ENCODE results near the gene PKNOX2. TPM values are rescaled to one million over a fixed set of nuclear protein-coding genes. Genes with fewer than 3 reads are reported as not detected.

The PKNOX2 gene
- total RNA-seq, 2 donors from 2014 or later, result 4.0 to 6.9 TPM

DNA sequence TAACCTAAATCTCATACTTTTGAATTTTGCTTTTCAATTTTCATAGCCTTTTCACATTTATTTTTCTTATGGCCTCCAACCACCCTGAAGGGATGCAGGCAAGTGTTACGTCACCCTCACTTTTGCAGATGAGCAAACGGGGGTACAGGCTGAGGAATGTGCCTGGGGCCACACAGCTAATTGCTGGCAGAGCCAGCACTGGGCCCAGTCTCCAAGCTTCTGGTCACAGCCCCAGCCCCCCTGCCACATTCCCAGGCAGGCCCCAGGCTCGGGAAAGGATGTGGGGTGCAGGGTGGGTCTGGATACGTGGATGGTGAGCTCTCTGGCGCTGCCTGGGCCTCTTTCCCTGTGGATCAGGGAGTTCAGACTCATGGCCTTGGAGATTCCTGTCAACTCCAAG lies 138.6 kb downstream of the PKNOX2 start:
- Mint-ChIP-seq H3K9me3 (no peaks in the 10 kb centered on the region), H3K4me3 (no peak overlapping the region), H3K27ac (no peak overlapping the region), H3K4me1 (peaks cover 3% of the 10 kb centered on the region), H3K36me3 (ENCODE audit: low read depth) (no peaks in the 10 kb centered on the region), H3K27me3 (ENCODE audit: insufficient read depth) (no peaks in the 10 kb centered on the region)
- Histone ChIP-seq H3K27ac (ENCODE audit: low read depth, low read length) (no peak overlapping the region), H3K27me3 (ENCODE audit: control insufficient read depth, insufficient read depth, low read length, poor library complexity, severe bottlenecking) (no peaks in the 10 kb centered on the region), H3K4me1 (ENCODE audit: control insufficient read depth, insufficient read depth, low read length) (no peaks in the 10 kb centered on the region), H3K9ac (ENCODE audit: extremely low read depth, low read length, poor library complexity, severe bottlenecking) (no peak overlapping the region), H3K4me3 (ENCODE audit: low read length) (no peak overlapping the region), H3K9me3 (ENCODE audit: control insufficient read depth, low read length) (no peaks in the 10 kb centered on the region), H3K36me3 (ENCODE audit: control insufficient read depth, insufficient read depth, low read length) (no peaks in the 10 kb centered on the region)
- TF ChIP-seq, protein P1, sequence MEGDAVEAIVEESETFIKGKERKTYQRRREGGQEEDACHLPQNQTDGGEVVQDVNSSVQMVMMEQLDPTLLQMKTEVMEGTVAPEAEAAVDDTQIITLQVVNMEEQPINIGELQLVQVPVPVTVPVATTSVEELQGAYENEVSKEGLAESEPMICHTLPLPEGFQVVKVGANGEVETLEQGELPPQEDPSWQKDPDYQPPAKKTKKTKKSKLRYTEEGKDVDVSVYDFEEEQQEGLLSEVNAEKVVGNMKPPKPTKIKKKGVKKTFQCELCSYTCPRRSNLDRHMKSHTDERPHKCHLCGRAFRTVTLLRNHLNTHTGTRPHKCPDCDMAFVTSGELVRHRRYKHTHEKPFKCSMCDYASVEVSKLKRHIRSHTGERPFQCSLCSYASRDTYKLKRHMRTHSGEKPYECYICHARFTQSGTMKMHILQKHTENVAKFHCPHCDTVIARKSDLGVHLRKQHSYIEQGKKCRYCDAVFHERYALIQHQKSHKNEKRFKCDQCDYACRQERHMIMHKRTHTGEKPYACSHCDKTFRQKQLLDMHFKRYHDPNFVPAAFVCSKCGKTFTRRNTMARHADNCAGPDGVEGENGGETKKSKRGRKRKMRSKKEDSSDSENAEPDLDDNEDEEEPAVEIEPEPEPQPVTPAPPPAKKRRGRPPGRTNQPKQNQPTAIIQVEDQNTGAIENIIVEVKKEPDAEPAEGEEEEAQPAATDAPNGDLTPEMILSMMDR (conservative IDR thresholded peaks at IDR 0.05), result no peak
- 86 to 91% methylated on average over 5 of the region's 5 CpGs for WGBS, 2 experiments (ENCODE audit: insufficient coverage in 1 of 2, insufficient read length in 1 of 2)
- DNase-seq, result no peak

DNA sequence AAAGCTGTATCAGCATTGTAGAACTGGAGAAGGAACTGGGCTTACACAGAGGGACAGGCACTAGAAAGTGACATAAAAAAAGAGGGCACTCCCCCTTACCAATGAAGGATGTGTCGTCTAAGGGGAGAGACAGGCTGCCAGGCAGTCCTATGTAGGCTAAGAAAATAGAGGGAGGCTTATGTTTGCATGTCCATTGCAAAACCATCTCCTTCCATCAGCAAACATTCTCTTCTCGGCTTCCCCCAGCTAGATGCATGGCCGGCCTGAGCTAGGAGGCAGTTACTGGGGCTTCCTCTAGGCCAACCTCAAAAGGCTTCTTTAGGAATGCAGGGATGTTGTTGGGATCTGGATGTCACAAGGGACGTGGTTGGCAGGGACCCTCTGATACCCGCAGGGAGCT lies 139.1 kb downstream of the PKNOX2 start:
- H3K9ac ChIP-seq (ENCODE audit: extremely low read depth, low read length, poor library complexity, severe bottlenecking), result no peak overlapping the region
- Mint-ChIP-seq H3K4me1 (peaks cover 3% of the 10 kb centered on the region), H3K4me3 (no peak overlapping the region), H3K27me3 (ENCODE audit: insufficient read depth) (no peaks in the 10 kb centered on the region), H3K36me3 (ENCODE audit: low read depth) (no peaks in the 10 kb centered on the region), H3K9me3 (no peaks in the 10 kb centered on the region), H3K27ac (no peak overlapping the region)
- no peaks in the 10 kb centered on the region for H3K27me3 ChIP-seq (ENCODE audit: control insufficient read depth, insufficient read depth, low read length, poor library complexity, severe bottlenecking)
- WGBS, 2 experiments (ENCODE audit: insufficient coverage in 1 of 2, insufficient read length in 1 of 2), result 93 to 97% methylated on average over 3 to 5 of the region's 5 CpGs
- H3K9me3 ChIP-seq (ENCODE audit: control insufficient read depth, low read length), result no peaks in the 10 kb centered on the region
- no peaks in the 10 kb centered on the region for H3K4me1 ChIP-seq (ENCODE audit: control insufficient read depth, insufficient read depth, low read length)
- DNase-seq, result no peak
- no peak overlapping the region for H3K27ac ChIP-seq (ENCODE audit: low read depth, low read length)
- TF ChIP-seq, protein P1 (conservative IDR thresholded peaks at IDR 0.05), result no peak
- no peak overlapping the region for H3K4me3 ChIP-seq (ENCODE audit: low read length)
- H3K36me3 ChIP-seq (ENCODE audit: control insufficient read depth, insufficient read depth, low read length), result no peaks in the 10 kb centered on the region

DNA sequence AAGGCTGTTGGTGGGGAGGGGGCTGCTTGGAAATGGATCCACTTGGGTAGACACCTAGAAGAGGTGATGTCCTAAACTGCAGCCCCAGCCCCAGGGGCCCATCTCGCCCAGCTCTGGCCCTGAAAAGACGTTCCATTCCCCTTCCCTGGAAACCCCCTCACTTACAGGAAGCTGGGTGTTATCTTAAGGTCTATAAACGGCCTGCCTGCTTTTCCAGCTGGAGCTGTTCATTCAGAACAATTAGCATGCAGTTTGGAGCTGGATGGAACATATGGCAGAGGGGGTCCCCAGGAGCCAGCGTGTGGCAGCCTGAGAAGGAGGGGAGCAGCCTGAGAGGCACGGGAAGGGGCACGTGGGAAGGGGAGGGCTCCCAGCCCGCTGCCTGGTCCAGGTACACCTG lies 139.6 kb downstream of the PKNOX2 start:
- H3K36me3 Mint-ChIP-seq (ENCODE audit: low read depth), result no peaks in the 10 kb centered on the region
- H3K4me1 ChIP-seq (ENCODE audit: control insufficient read depth, insufficient read depth, low read length), result no peaks in the 10 kb centered on the region
- TF ChIP-seq, protein P1 (conservative IDR thresholded peaks at IDR 0.05), result no peak
- H3K27ac ChIP-seq (ENCODE audit: low read depth, low read length), result no peak overlapping the region
- no peak overlapping the region for H3K4me3 Mint-ChIP-seq
- H3K9me3 Mint-ChIP-seq, result no peaks in the 10 kb centered on the region
- H3K27me3 Mint-ChIP-seq (ENCODE audit: insufficient read depth), result no peaks in the 10 kb centered on the region
- no peaks in the 10 kb centered on the region for H3K27me3 ChIP-seq (ENCODE audit: control insufficient read depth, insufficient read depth, low read length, poor library complexity, severe bottlenecking)
- H3K9ac ChIP-seq (ENCODE audit: extremely low read depth, low read length, poor library complexity, severe bottlenecking), result no peak overlapping the region
- H3K27ac Mint-ChIP-seq, result no peak overlapping the region
- no peaks in the 10 kb centered on the region for H3K36me3 ChIP-seq (ENCODE audit: control insufficient read depth, insufficient read depth, low read length)
- DNase-seq, result no peak
- H3K9me3 ChIP-seq (ENCODE audit: control insufficient read depth, low read length), result no peaks in the 10 kb centered on the region
- 87 to 100% methylated on average over 4 to 7 of the region's 7 CpGs for WGBS, 2 experiments (ENCODE audit: insufficient coverage in 1 of 2, insufficient read length in 1 of 2)
- H3K4me3 ChIP-seq (ENCODE audit: low read length), result no peak overlapping the region
- peaks cover 3% of the 10 kb centered on the region for H3K4me1 Mint-ChIP-seq

Measured in endodermal cell (in vitro differentiated cells).